ENCODE results near the gene HSPG2. TPM values are rescaled to one million over a fixed set of nuclear protein-coding genes. Genes with fewer than 3 reads are reported as not detected.

HSPG2 gene
- total and polyA plus RNA-seq, 2 of the 13 experiments (the other 11 are each of a cell fraction or from before 2014, with no cell fraction given), result 9.1 to 13.1 TPM

GRCh38 chr1:21963477-21964217, 26.5 kb upstream of the HSPG2 start (continued):
- no peak for TF ChIP-seq PAXIP1 (CRISPR knock-in tag; conservative IDR thresholded peaks at IDR 0.05)
- no peak for TF ChIP-seq ZFY (CRISPR knock-in tag; IDR thresholded peaks at IDR 0.05)
- no peak for TF ChIP-seq ZBTB49 (CRISPR knock-in tag; IDR thresholded peaks at IDR 0.05; ENCODE audit: borderline replicate concordance)
- TF ChIP-seq ZNF281 (CRISPR knock-in tag; IDR thresholded peaks at IDR 0.05; ENCODE audit: borderline replicate concordance), result no peak
- no peak for TF ChIP-seq RBM22 (optimal IDR thresholded peaks at IDR 0.05; ENCODE audit: low read length)
- no peak for TF ChIP-seq AGO2 (optimal IDR thresholded peaks at IDR 0.05; ENCODE audit: low read depth, low read length)
- no peak for TF ChIP-seq MAFK (conservative IDR thresholded peaks at IDR 0.05 in 1 of 2, IDR thresholded peaks at IDR 0.05 in 1 of 2; ENCODE audit: low read length in 2 of 2)
- peak; percentile 39; the same call in 1 of the 2 replicates for TF ChIP-seq ZBTB33 (CRISPR knock-in tag; IDR thresholded peaks at IDR 0.05)
- TF ChIP-seq SALL1 (CRISPR knock-in tag; IDR thresholded peaks at IDR 0.05), result peak; percentile 68
- no peak for TF ChIP-seq MTF2 (CRISPR knock-in tag; IDR thresholded peaks at IDR 0.05; ENCODE audit: borderline replicate concordance)
- TF ChIP-seq GTF3A (CRISPR knock-in tag; conservative IDR thresholded peaks at IDR 0.05), result no peak
- TF ChIP-seq GZF1 (CRISPR knock-in tag; IDR thresholded peaks at IDR 0.05), result no peak
- TF ChIP-seq YY1 (IDR thresholded peaks at IDR 0.05; ENCODE audit: insufficient read depth, insufficient replicate concordance, low read depth, low read length), result peak; percentile 18
- no peak for TF ChIP-seq HIVEP1 (CRISPR knock-in tag; IDR thresholded peaks at IDR 0.05)
- TF ChIP-seq TSC22D2 (CRISPR knock-in tag; IDR thresholded peaks at IDR 0.05; ENCODE audit: borderline replicate concordance), result no peak
- TF ChIP-seq ZNF552 (CRISPR knock-in tag; IDR thresholded peaks at IDR 0.05; ENCODE audit: borderline replicate concordance), result no peak
- TF ChIP-seq KDM5A (IDR thresholded peaks at IDR 0.05; ENCODE audit: borderline replicate concordance, low read length), result no peak
- TF ChIP-seq BORCS8-MEF2B (CRISPR knock-in tag; IDR thresholded peaks at IDR 0.05), result 0 out of 2 replicates have a peak, but pooled peaks have one; percentile 28
